GM19372 (cell line): Measurements from ENCODE around the gene SUCO.
"Not testable (repeated sequence)": the region's sequence is repeated elsewhere in the genome, so short reads cannot be mapped to it uniquely, and the experiment has no call there.

ENCODE experiments used
- ATAC-seq: cut with Tn5 transposase; IDR thresholded peaks from one replicate; pipeline ENCODE4 v1.9.1; 2021; ENCODE audit warnings: mild to moderate bottlenecking, low read depth, moderate library complexity; ENCODE audit not compliant: unreplicated experiment

Gene SUCO, protein sequence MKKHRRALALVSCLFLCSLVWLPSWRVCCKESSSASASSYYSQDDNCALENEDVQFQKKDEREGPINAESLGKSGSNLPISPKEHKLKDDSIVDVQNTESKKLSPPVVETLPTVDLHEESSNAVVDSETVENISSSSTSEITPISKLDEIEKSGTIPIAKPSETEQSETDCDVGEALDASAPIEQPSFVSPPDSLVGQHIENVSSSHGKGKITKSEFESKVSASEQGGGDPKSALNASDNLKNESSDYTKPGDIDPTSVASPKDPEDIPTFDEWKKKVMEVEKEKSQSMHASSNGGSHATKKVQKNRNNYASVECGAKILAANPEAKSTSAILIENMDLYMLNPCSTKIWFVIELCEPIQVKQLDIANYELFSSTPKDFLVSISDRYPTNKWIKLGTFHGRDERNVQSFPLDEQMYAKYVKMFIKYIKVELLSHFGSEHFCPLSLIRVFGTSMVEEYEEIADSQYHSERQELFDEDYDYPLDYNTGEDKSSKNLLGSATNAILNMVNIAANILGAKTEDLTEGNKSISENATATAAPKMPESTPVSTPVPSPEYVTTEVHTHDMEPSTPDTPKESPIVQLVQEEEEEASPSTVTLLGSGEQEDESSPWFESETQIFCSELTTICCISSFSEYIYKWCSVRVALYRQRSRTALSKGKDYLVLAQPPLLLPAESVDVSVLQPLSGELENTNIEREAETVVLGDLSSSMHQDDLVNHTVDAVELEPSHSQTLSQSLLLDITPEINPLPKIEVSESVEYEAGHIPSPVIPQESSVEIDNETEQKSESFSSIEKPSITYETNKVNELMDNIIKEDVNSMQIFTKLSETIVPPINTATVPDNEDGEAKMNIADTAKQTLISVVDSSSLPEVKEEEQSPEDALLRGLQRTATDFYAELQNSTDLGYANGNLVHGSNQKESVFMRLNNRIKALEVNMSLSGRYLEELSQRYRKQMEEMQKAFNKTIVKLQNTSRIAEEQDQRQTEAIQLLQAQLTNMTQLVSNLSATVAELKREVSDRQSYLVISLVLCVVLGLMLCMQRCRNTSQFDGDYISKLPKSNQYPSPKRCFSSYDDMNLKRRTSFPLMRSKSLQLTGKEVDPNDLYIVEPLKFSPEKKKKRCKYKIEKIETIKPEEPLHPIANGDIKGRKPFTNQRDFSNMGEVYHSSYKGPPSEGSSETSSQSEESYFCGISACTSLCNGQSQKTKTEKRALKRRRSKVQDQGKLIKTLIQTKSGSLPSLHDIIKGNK (N-terminal part only)

GRCh38 chr1:172532700-172533512, at the start of gene SUCO:
Gene SUCO (plus strand): TSS chr1:172533150. CDS start chr1:172533436, 286 bp downstream.
- ATAC-seq, result peak; percentile 80

DNA sequence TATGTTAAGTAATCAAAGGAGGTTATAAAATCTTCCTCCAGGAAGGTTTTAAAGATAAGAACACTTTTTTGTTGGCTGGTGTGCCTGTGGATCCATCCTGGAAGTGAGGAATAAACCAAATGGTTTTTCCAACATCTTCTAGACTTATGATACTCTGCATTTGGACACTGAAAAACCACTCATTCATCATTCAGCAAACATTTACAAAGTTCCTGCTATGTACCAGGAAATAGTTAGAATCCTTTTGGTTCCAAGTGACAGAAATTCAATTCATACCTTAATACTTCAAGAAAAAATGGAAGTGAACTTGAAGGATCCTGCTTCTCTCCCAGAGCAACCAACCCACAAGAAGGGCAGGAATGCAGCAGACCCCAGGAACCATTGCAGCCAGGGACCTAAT, 49.5 kb upstream of the SUCO start:
- no peak for ATAC-seq

- no peak for ATAC-seq
Observed at GRCh38 chr1:172484252-172484651, 48.7 kb upstream of the SUCO start.

GRCh38 chr1:172485626-172486025, 47.3 kb upstream of the SUCO start:
- ATAC-seq, result no peak

DNA sequence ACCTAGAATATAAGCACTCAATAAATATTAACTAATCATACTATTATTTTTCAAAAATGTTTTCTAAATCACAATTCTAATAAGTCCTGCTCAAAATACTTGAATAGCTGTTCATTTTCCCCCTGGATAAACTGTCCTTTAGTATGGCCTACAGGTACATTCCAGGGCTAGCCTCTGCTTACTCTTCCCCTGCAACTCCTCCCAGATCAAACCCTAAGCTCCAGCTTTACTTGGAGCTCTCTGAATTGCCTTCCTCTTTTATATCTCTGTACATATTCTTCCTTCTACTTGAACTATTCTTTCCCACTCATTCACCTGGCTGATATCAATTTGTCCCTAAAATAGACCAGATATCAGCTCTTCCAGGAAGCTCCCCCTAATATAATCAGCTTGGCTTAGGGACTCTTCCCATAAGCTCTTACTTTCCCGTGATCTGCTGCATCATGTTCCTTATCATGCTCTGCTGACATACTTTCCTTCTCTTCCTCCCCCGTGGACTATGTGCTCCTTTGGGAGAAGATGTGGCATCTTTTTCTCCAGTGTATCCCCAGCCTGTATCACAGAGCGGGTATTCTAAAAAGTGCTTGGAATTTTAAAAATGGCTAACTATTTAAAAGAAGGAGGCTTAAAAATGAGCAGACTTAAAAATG, 46.0 kb upstream of the SUCO start:
- no peak for ATAC-seq

GRCh38 chr1:172487550-172487949, 45.4 kb upstream of the SUCO start:
- no peak for ATAC-seq

DNA sequence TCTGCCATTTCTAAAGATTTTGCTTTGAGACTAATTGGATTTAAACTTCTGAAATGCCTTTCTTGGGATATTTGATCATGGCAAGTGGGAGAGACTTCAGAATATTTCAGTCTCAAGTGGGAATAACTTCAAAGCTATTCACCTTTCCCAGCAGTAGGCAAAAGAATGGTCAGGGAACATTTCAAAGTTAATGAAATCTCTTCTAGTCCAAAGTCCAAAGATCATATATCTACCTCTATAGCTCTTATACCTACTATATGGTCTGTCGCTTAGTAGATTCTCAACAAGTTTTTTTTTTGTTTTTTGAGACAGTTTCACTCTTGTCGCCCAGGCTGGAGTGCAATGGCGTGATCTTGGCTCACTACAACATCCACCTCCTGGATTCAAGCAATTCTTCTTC, 44.6 kb upstream of the SUCO start:
- no peak for ATAC-seq

- ATAC-seq, result no peak
Observed at GRCh38 chr1:172489847-172490246, 43.1 kb upstream of the SUCO start.

DNA sequence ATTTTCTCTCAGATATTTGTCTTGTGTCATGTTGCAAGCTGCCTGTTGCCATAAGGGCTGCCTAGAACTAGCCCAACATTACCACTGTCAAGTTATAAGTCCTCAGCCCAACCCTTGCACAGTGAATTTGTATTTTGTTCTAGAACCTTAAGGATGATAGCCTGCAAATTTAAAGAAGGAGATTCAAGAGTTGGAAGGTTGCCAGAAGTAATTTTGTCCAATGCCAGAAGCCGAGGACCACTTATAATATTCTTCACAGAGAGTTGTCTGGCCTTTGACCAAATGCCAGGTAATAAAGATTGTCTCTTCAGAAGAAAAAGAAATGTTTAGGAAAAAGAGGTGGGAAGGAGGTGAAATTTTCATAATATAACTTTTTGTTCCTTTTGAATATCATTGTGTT, 40.5 kb upstream of the SUCO start:
- no peak for ATAC-seq

DNA sequence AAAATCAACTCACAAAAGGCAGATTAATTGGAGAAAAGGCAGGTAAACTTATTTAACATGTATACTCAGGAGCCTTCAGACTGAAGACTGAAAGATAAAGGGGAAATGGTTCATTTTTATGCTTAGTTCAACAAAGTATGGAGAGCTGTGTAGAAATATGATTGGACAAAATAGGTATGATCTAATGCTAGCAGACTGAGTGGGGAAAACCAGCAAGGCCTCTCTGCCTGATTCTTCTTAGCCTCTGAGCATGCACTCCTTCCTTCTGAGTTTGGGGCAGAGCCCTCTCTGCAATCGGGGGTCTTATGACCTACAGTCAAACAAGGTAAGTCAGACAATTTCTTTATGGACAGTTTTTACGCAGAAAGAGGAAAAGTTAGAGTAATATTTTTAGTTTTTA, 38.8 kb upstream of the SUCO start:
- ATAC-seq, result no peak

DNA sequence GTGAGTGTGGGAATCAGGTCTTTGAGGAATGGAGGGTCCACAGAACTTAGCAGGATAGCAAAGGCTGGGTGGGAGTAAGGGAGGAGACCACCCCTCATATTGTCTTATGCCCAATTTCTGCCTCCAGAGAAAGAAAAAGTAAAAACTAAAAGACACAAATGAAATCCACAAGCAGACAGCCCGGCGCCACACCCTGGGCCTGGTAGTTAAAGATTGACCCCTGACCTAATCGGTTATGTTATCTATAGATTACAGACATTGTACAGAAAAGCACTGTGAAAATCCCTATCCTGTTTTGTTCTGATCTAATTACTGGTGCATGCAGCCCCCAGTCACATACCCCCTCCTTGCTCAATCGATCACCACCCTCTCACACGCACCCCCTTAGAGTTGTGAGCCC, 36.8 kb upstream of the SUCO start:
- ATAC-seq, result not testable (repeated sequence)

GRCh38 chr1:172496678-172497077, 36.3 kb upstream of the SUCO start:
- ATAC-seq, result no peak

DNA sequence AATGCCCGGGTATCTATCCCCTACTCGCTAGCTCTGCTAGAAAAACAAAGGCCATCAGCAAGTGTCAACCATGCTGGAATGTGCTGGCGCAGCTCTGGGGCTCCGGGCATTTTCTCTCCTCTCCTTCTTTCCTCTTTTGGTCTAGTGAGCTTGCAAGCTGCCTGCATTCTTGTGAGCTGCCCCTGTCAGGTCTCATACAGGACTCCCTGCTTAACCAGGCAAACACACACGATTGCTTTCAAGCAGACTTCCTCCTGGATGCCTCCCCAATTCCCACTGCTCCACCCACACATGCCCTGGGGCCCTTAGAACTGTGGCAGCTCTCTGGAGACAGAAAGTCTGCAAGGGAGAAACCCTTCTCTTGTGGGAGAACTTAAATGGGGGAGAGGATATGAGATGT, 35.7 kb upstream of the SUCO start:
- ATAC-seq, result no peak

- ATAC-seq, result no peak
Observed at GRCh38 chr1:172498857-172499256, 34.1 kb upstream of the SUCO start.

- no peak for ATAC-seq
Observed at GRCh38 chr1:172499636-172500141, 33.3 kb upstream of the SUCO start.

DNA sequence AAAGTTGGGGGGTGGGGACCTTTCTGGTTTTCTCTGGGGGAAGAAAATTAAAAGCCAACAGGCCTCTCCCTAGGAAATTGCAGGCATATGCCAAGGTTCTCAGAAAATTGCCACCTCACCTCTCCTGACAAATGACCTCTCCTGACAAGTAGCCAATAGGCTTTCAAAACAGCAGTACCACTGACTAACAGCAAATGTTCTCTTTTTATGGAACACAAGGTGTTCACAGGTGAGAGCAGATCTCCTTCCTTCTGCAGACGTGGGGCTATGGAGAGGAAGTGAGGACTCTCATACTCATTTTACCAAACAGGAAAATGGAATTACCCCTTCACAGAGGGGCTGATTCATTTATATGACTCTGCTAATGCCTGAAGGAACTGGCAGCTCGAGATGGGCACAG, 32.7 kb upstream of the SUCO start:
- no peak for ATAC-seq

DNA sequence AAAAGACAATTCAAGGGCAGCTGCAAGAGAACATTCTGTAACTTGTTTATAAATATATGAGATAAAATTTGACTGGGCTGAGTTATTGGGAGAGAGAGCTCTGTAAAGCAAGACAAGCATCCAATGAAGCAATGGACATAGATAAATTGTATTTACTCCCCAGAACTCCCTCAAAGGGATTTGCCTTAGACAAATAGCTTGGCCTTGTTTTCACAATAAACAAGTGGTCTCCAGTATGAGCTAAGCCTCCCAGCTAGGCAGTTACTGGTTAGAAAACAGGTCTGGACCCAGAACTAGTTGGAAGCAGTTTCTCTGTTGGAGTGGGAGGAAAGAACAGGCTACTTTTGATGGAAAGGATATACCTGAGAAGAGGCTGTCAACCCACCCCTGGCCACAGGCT, 25.2 kb upstream of the SUCO start:
- ATAC-seq, result no peak

- ATAC-seq, result no peak
Observed at GRCh38 chr1:172510479-172510878, 22.5 kb upstream of the SUCO start.

GRCh38 chr1:172512591-172512990, 20.4 kb upstream of the SUCO start:
- ATAC-seq, result no peak
